HG02678 (cell line): Measurements from ENCODE around the gene ETFA.
"Not testable (repeated sequence)": the region's sequence is repeated elsewhere in the genome, so short reads cannot be mapped to it uniquely, and the experiment has no call there.

Experiments used
- ATAC-seq: cut with Tn5 transposase; IDR thresholded peaks from one replicate; pipeline ENCODE4 v1.9.1; 2021; ENCODE audit warnings: mild to moderate bottlenecking, moderate library complexity; ENCODE audit not compliant: unreplicated experiment

The ETFA gene

GRCh38 chr15:76282465-76282864, 28.8 kb downstream of the ETFA start:
- no peak for ATAC-seq

GRCh38 chr15:76278651-76279050, 32.6 kb downstream of the ETFA start:
- ATAC-seq = no peak

GRCh38 chr15:76274821-76275220, 36.4 kb downstream of the ETFA start:
- ATAC-seq = no peak

- no peak for ATAC-seq
Observed at GRCh38 chr15:76274226-76274625, 37.0 kb downstream of the ETFA start.

GRCh38 chr15:76270876-76271275, 40.4 kb downstream of the ETFA start:
- ATAC-seq = no peak

GRCh38 chr15:76267077-76267476, 44.2 kb downstream of the ETFA start:
- no peak for ATAC-seq

GRCh38 chr15:76265769-76266168, 45.5 kb downstream of the ETFA start:
- not testable (repeated sequence) for ATAC-seq

- ATAC-seq = no peak
Observed at GRCh38 chr15:76260246-76260938, 50.9 kb downstream of the ETFA start.

- no peak for ATAC-seq
Observed at GRCh38 chr15:76259392-76259791, 51.9 kb downstream of the ETFA start.

GRCh38 chr15:76258460-76258859, 52.8 kb downstream of the ETFA start:
- ATAC-seq = no peak

GRCh38 chr15:76253691-76254473, 57.4 kb downstream of the ETFA start:
- ATAC-seq = no peak

- ATAC-seq = no peak
Observed at GRCh38 chr15:76252249-76252648, 59.0 kb downstream of the ETFA start.

- ATAC-seq = no peak
Observed at GRCh38 chr15:76251717-76252116, 59.6 kb downstream of the ETFA start.

GRCh38 chr15:76245072-76245610, 66.1 kb downstream of the ETFA start:
- no peak for ATAC-seq

GRCh38 chr15:76239786-76240185, 71.5 kb downstream of the ETFA start:
- ATAC-seq = no peak

GRCh38 chr15:76236350-76236749, 74.9 kb downstream of the ETFA start:
- no peak for ATAC-seq

- no peak for ATAC-seq
Observed at GRCh38 chr15:76235186-76235826, 76.0 kb downstream of the ETFA start.

GRCh38 chr15:76234337-76234889, 76.9 kb downstream of the ETFA start:
- ATAC-seq = no peak

GRCh38 chr15:76233921-76234320, 77.3 kb downstream of the ETFA start:
- no peak for ATAC-seq

- no peak for ATAC-seq
Observed at GRCh38 chr15:76229266-76229665, 82.0 kb downstream of the ETFA start.

- no peak for ATAC-seq
Observed at GRCh38 chr15:76223521-76223920, 87.7 kb downstream of the ETFA start.
